HEK293 (cell line): Measurements from ENCODE around the gene CCT8.
"Not testable (repeated sequence)": the region's sequence is repeated elsewhere in the genome, so short reads cannot be mapped to it uniquely, and the experiment has no call there.

ENCODE experiments used
- CTCF ChIA-PET: fragments of 350-600 bp; formaldehyde crosslinking; extraction: SDS; loops from one replicate; lab custom pipeline; 2021; ENCODE audit warnings: antibody characterized with exemption; lab: Yijun Ruan, JAX
- POLR2A ChIA-PET: fragments of 300-600 bp; formaldehyde crosslinking; extraction: SDS; loops from one replicate; lab custom pipeline; 2020; ENCODE audit warnings: antibody characterized with exemption, inconsistent platforms; lab: Yijun Ruan, JAX
- H3K27ac ChIP-seq: fragments of 200-500 bp; sonication (Bioruptor generic); 2 replicates; pipeline ENCODE4 v1.5.1; 2014; ENCODE audit warnings: low read depth, low read length, control low read depth, inconsistent platforms; ENCODE audit errors: extremely low read depth
- H3K36me3 ChIP-seq, 2 experiments: fragments of 200-500 bp in 1 of 2; sonication (Bioruptor generic) in 1 of 2; 1 replicate in 1 of 2; 2 replicates in 1 of 2; pipeline ENCODE4 v1.5.1; 2014 to 2017; ENCODE audit warnings: inconsistent platforms in 2 of 2, low read length in 2 of 2; ENCODE audit not compliant: control insufficient read depth in 2 of 2, insufficient read depth in 1 of 2
- H3K4me1 ChIP-seq: fragments of 200-500 bp; sonication (Bioruptor generic); 2 replicates; pipeline ENCODE4 v1.5.1; 2014; ENCODE audit warnings: mild to moderate bottlenecking, low read length, inconsistent platforms; ENCODE audit not compliant: control insufficient read depth, insufficient read depth
- H3K4me3 ChIP-seq: 2 replicates; pipeline ENCODE4 v1.5.1; 2011; ENCODE audit warnings: low read depth, mild to moderate bottlenecking, control low read depth, low read length, moderate library complexity
- H3K9me3 ChIP-seq: fragments of 200-500 bp; sonication (Bioruptor generic); 2 replicates; pipeline ENCODE4 v1.5.1; 2014; ENCODE audit warnings: low read depth, low read length, inconsistent platforms; ENCODE audit not compliant: control insufficient read depth, insufficient read depth
- BCL11A ChIP-seq: fragments of 450-650 bp; formaldehyde crosslinking; IDR thresholded peaks from 2 replicates; pipeline ENCODE4 v1.5.1; 2016; ENCODE audit warnings: low read depth, missing biosample characterization, missing genetic modification characterization
- MYNN ChIP-seq: fragments of 450-650 bp; formaldehyde crosslinking; IDR thresholded peaks from 2 replicates; pipeline ENCODE4 v1.5.1; 2016; ENCODE audit warnings: missing biosample characterization, missing genetic modification characterization, borderline replicate concordance
- MZF1 ChIP-seq: fragments of 450-650 bp; formaldehyde crosslinking; IDR thresholded peaks from 2 replicates; pipeline ENCODE4 v1.5.1; 2017; ENCODE audit warnings: missing biosample characterization, missing genetic modification characterization, borderline replicate concordance
- SCRT1 ChIP-seq: fragments of 450-650 bp; formaldehyde crosslinking; IDR thresholded peaks from 2 replicates; pipeline ENCODE4 v1.5.1; 2016; ENCODE audit warnings: missing biosample characterization, missing genetic modification characterization, borderline replicate concordance
- ZBTB11 ChIP-seq: fragments of 450-650 bp; formaldehyde crosslinking; conservative IDR thresholded peaks from 2 replicates; pipeline ENCODE4 v1.5.1; 2016; ENCODE audit warnings: low read depth, missing biosample characterization, missing genetic modification characterization
- ZBTB17 ChIP-seq: fragments of 450-650 bp; formaldehyde crosslinking; IDR thresholded peaks from 2 replicates; pipeline ENCODE4 v1.5.1; 2016; ENCODE audit warnings: missing biosample characterization, missing genetic modification characterization
- ZNF112 ChIP-seq: fragments of 450-650 bp; formaldehyde crosslinking; IDR thresholded peaks from 2 replicates; pipeline ENCODE4 v1.5.0; 2017; ENCODE audit warnings: missing biosample characterization, missing genetic modification characterization
- ZNF121 ChIP-seq: fragments of 450-650 bp; formaldehyde crosslinking; IDR thresholded peaks from 2 replicates; pipeline ENCODE4 v1.5.1; 2016; ENCODE audit warnings: missing biosample characterization, missing genetic modification characterization
- ZNF138 ChIP-seq: fragments of 450-650 bp; formaldehyde crosslinking; IDR thresholded peaks from 2 replicates; pipeline ENCODE4 v1.5.1; 2016; ENCODE audit warnings: missing biosample characterization, missing genetic modification characterization, borderline replicate concordance
- ZNF174 ChIP-seq: fragments of 450-650 bp; formaldehyde crosslinking; IDR thresholded peaks from 2 replicates; pipeline ENCODE4 v1.5.0; 2017; ENCODE audit warnings: missing biosample characterization, mild to moderate bottlenecking, missing genetic modification characterization
- ZNF19 ChIP-seq: fragments of 450-650 bp; formaldehyde crosslinking; IDR thresholded peaks from 2 replicates; pipeline ENCODE4; 2016; ENCODE audit warnings: missing biosample characterization, missing genetic modification characterization, low read depth
- ZNF211 ChIP-seq: fragments of 450-650 bp; formaldehyde crosslinking; IDR thresholded peaks from 2 replicates; pipeline ENCODE4 v1.5.1; 2016; ENCODE audit warnings: low read depth, missing biosample characterization, missing genetic modification characterization
- ZNF221 ChIP-seq: fragments of 450-650 bp; formaldehyde crosslinking; IDR thresholded peaks from 2 replicates; pipeline ENCODE4 v1.5.1; 2017; ENCODE audit warnings: missing biosample characterization, missing genetic modification characterization, borderline replicate concordance
- ZNF239 ChIP-seq: fragments of 450-650 bp; formaldehyde crosslinking; IDR thresholded peaks from 2 replicates; pipeline ENCODE4 v1.5.1; 2016; ENCODE audit warnings: missing biosample characterization, missing genetic modification characterization
- ZNF24 ChIP-seq: fragments of 450-650 bp; formaldehyde crosslinking; IDR thresholded peaks from 2 replicates; pipeline ENCODE4 v1.5.1; 2016; ENCODE audit warnings: missing biosample characterization, missing genetic modification characterization
- ZNF302 ChIP-seq: fragments of 450-650 bp; formaldehyde crosslinking; IDR thresholded peaks from 2 replicates; pipeline ENCODE4 v1.5.1; 2016; ENCODE audit warnings: missing biosample characterization, missing genetic modification characterization, low read depth
- ZNF394 ChIP-seq: fragments of 450-650 bp; formaldehyde crosslinking; IDR thresholded peaks from 2 replicates; pipeline ENCODE4 v1.5.1; 2016; ENCODE audit warnings: missing biosample characterization, missing genetic modification characterization, mild to moderate bottlenecking, moderate library complexity, borderline replicate concordance
- ZNF654 ChIP-seq: fragments of 450-650 bp; formaldehyde crosslinking; IDR thresholded peaks from 2 replicates; pipeline ENCODE4 v1.5.1; 2016; ENCODE audit warnings: low read depth, missing biosample characterization, missing genetic modification characterization
- ZNF664 ChIP-seq: fragments of 450-650 bp; formaldehyde crosslinking; IDR thresholded peaks from 2 replicates; pipeline ENCODE4 v1.5.1; 2016; ENCODE audit warnings: missing biosample characterization, missing genetic modification characterization
- ZNF670 ChIP-seq: fragments of 450-650 bp; formaldehyde crosslinking; IDR thresholded peaks from 2 replicates; pipeline ENCODE4 v1.5.1; 2016; ENCODE audit warnings: missing biosample characterization, missing genetic modification characterization, low read depth
- ZNF677 ChIP-seq: fragments of 450-650 bp; IDR thresholded peaks from 2 replicates; pipeline ENCODE4 v1.5.0; 2018; ENCODE audit warnings: missing biosample characterization, mild to moderate bottlenecking, missing genetic modification characterization, moderate library complexity
- ZNF707 ChIP-seq: fragments of 450-650 bp; formaldehyde crosslinking; IDR thresholded peaks from 2 replicates; pipeline ENCODE4 v1.5.1; 2016; ENCODE audit warnings: missing biosample characterization, missing genetic modification characterization
- ZNF747 ChIP-seq: fragments of 450-650 bp; formaldehyde crosslinking; IDR thresholded peaks from 2 replicates; pipeline ENCODE4 v1.5.1; 2016; ENCODE audit warnings: missing biosample characterization, missing genetic modification characterization
- ZSCAN5A ChIP-seq: fragments of 450-650 bp; formaldehyde crosslinking; IDR thresholded peaks from 2 replicates; pipeline ENCODE4 v1.5.1; 2016; ENCODE audit warnings: missing biosample characterization, missing genetic modification characterization
- TF ChIP-seq, protein P1 (sequence below): fragments of 450-650 bp; formaldehyde crosslinking; IDR thresholded peaks from 2 replicates; pipeline ENCODE4 v1.5.1; 2016; ENCODE audit warnings: missing biosample characterization, missing genetic modification characterization

CCT8 gene

GRCh38 chr21:29017639-29018237 lies 55.7 kb downstream of the CCT8 start (continued):
- TF ChIP-seq ZSCAN5A (tag by site-specific recombination): no peak

GRCh38 chr21:29011236-29011635 lies 62.2 kb downstream of the CCT8 start:
- H3K9me3 ChIP-seq, H3K4me3 ChIP-seq, H3K4me1 ChIP-seq, POLR2A ChIA-PET, H3K27ac ChIP-seq, CTCF ChIA-PET: not testable (repeated sequence)
- peaks cover 0 to 18% of the 10 kb centered on the region in 2 experiments; a peak in 2 of 3 replicates for H3K36me3 ChIP-seq

- no peak overlapping the region for H3K27ac ChIP-seq
- TF ChIP-seq ZNF138 (tag by site-specific recombination): no peak
- TF ChIP-seq ZNF707 (tag by site-specific recombination): no peak
- TF ChIP-seq ZNF302 (tag by site-specific recombination): no peak
- TF ChIP-seq ZNF24 (tag by site-specific recombination): no peak
- TF ChIP-seq ZBTB17: no peak
- no peak for TF ChIP-seq ZNF747 (tag by site-specific recombination)
- TF ChIP-seq BCL11A (tag by site-specific recombination): no peak
- no peak for TF ChIP-seq ZNF121
- no peak for TF ChIP-seq ZNF112 (tag by site-specific recombination)
- TF ChIP-seq, all 188 proteins: peak for 0
- Histone ChIP-seq H3K4me1 (no peaks in the 10 kb centered on the region; the same call in 1 of the 2 replicates), H3K4me3 (no peak overlapping the region), H3K9me3 (no peaks in the 10 kb centered on the region), H3K36me3 (peaks cover 0 to 23% of the 10 kb centered on the region in 2 experiments; a peak in 2 of 3 replicates)
- CTCF ChIA-PET: no interaction called here
- POLR2A ChIA-PET: interaction anchor here (1.1 kb wide), 1 partner anchor 16 kb away, joined by 3 read pairs; the partner anchor contains the start of gene LTN1
Measured at GRCh38 chr21:29008367-29008766, 65.1 kb downstream of the CCT8 start.

DNA sequence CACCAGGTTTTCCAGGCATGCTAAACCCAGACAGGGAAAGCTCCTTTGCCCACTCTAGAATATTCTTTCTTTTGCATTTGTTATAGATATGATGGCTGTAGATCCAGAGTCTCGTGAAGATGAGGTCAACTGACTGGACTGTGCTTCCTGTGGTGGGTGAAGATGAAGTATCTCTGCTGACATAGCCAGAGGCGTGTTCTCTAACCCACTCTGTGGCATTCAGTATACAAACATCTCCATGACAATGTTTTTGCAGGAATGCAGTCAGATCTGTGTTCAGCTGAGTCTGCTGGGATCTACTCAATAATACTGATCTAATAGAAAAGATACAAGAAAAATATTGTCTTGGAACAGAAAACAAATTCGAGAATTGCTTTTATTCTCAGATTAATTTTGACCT lies 65.6 kb downstream of the CCT8 start:
- TF ChIP-seq SCRT1 (no peak), MZF1 (no peak), ZNF670 (tag by site-specific recombination) (no peak), ZNF221 (no peak), ZNF211 (tag by site-specific recombination) (no peak), MYNN (tag by site-specific recombination) (no peak), ZNF394 (tag by site-specific recombination) (no peak), ZNF239 (tag by site-specific recombination) (no peak), ZNF677 (tag by site-specific recombination) (no peak), ZNF654 (tag by site-specific recombination) (no peak), ZNF664 (tag by site-specific recombination) (no peak), ZBTB11 (tag by site-specific recombination) (no peak), ZNF174 (tag by site-specific recombination) (no peak), ZNF19 (no peak)
- TF ChIP-seq, protein P1, sequence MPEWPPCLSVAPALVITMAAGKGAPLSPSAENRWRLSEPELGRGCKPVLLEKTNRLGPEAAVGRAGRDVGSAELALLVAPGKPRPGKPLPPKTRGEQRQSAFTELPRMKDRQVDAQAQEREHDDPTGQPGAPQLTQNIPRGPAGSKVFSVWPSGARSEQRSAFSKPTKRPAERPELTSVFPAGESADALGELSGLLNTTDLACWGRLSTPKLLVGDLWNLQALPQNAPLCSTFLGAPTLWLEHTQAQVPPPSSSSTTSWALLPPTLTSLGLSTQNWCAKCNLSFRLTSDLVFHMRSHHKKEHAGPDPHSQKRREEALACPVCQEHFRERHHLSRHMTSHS (tag by site-specific recombination): no peak
- Histone ChIP-seq H3K27ac (no peak overlapping the region), H3K9me3 (no peaks in the 10 kb centered on the region), H3K4me1 (no peaks in the 10 kb centered on the region; the same call in 1 of the 2 replicates), H3K36me3 (peaks cover 0 to 23% of the 10 kb centered on the region in 2 experiments; a peak in 2 of 3 replicates), H3K4me3 (no peak overlapping the region)
- ChIA-PET CTCF (no interaction called here), POLR2A (no interaction called here)
